GM12878 (cell line): ENCODE measurements around the gene UBL4A. TPM values are rescaled to one million over a fixed set of nuclear protein-coding genes. Genes with fewer than 3 reads are reported as not detected.

ENCODE experiments used
- ATAC-seq: fragments of 200-7000 bp; cut with Tn5 transposase; 3 replicates; pipeline ENCODE4 v1.9.1; 2020; ENCODE audit warnings: mild to moderate bottlenecking, moderate library complexity
- Bru-seq: library from RNA; stranded (reverse); fragments of 400-500 nt; gene quantifications from one replicate; lab custom pipeline; 2021; lab: Mats Ljungman, UMichigan
- BruChase-seq, 2 experiments: library from RNA; stranded (reverse); fragments of 400-500 nt; gene quantifications; one replicate each; lab custom pipeline; 2021; lab: Mats Ljungman, UMichigan
- BruUV-seq: library from RNA; stranded (reverse); fragments of 400-500 nt; replicated peaks from 2 replicates; lab custom pipeline; 2021; lab: Mats Ljungman, UMichigan
- CTCF ChIA-PET: fragments of 300-600 bp; sonication (Branson Sonifier 250); formaldehyde crosslinking; extraction: SDS; loops from one replicate; lab custom pipeline; 2021; ENCODE audit warnings: inconsistent platforms; lab: Yijun Ruan, JAX
- POLR2A ChIA-PET: fragments of 350-600 bp; formaldehyde crosslinking; extraction: SDS; loops from one replicate; lab custom pipeline; 2021; ENCODE audit warnings: inconsistent platforms; lab: Charles Lee
- RAD21 ChIA-PET: fragments of 300-600 bp; sonication (Branson Sonifier 250); formaldehyde crosslinking; loops from one replicate; lab custom pipeline; 2023; ENCODE audit warnings: antibody characterized with exemption; ENCODE audit not compliant: unreplicated experiment; lab: Charles Lee
- SMC1A ChIA-PET: fragments of 300-600 bp; sonication (Branson Sonifier 250); formaldehyde crosslinking; loops from one replicate; lab custom pipeline; 2023; ENCODE audit not compliant: unreplicated experiment, uncharacterized antibody; lab: Charles Lee
- DNase-seq: peaks from one replicate; pipeline ENCODE4 v3.0.0-alpha.2; 2011; ENCODE audit warnings: low read depth, low spot score
- FAIRE-seq: peaks from 3 replicates; lab custom pipeline; 2011; peaks lifted over from hg19 to GRCh38; lab: Jason Lieb, UNC
- H2AFZ ChIP-seq: 2 replicates; pipeline ENCODE4 v1.6.0; 2011; ENCODE audit warnings: low read depth, low read length, control low read depth; ENCODE audit not compliant: control insufficient read depth
- H3K27ac ChIP-seq: 2 replicates; pipeline ENCODE4 v1.5.1; 2011; ENCODE audit warnings: control low read depth; ENCODE audit not compliant: control insufficient read depth, insufficient read depth
- H3K27me3 ChIP-seq, 2 experiments: replicated peaks in 1 of 2; 2 replicates each; pipeline versions ENCODE4 v1.6.0 to v1.6.1; 2011; ENCODE audit warnings: low read length in 1 of 2; ENCODE audit not compliant: control insufficient read depth in 2 of 2, insufficient read depth in 2 of 2
- H3K36me3 ChIP-seq, 2 experiments: 2 replicates each; pipeline ENCODE4 v1.5.1; 2011; ENCODE audit warnings: low read length in 1 of 2; ENCODE audit not compliant: control insufficient read depth in 2 of 2, insufficient read depth in 2 of 2
- H3K4me1 ChIP-seq: 2 replicates; pipeline ENCODE4 v1.6.1; 2011; ENCODE audit warnings: mild to moderate bottlenecking, low read length, moderate library complexity, mixed read lengths; ENCODE audit not compliant: control insufficient read depth, insufficient read depth
- H3K4me2 ChIP-seq: 2 replicates; pipeline ENCODE4 v1.6.0; 2011; ENCODE audit warnings: control low read depth; ENCODE audit not compliant: control insufficient read depth, insufficient read depth
- H3K4me3 ChIP-seq: fragments of 200-600 bp; sonication (generic); 2 replicates; pipeline ENCODE4 v1.5.1; 2016
- H3K79me2 ChIP-seq: 2 replicates; pipeline ENCODE4 v1.6.0; 2011; ENCODE audit warnings: low read length; ENCODE audit not compliant: control insufficient read depth, insufficient read depth
- H3K9ac ChIP-seq: 2 replicates; pipeline ENCODE4 v1.8.0; 2011; ENCODE audit warnings: low read length, control low read depth, mixed read lengths; ENCODE audit not compliant: control insufficient read depth, insufficient read depth
- H3K9me3 ChIP-seq: replicated peaks from 3 replicates; pipeline ENCODE4 v1.5.1; 2011; ENCODE audit warnings: mild to moderate bottlenecking, low read length; ENCODE audit not compliant: control insufficient read depth, insufficient read depth
- H4K20me1 ChIP-seq: 2 replicates; pipeline ENCODE4 v1.6.0; 2011; ENCODE audit not compliant: control insufficient read depth, insufficient read depth
- ATF7 ChIP-seq: fragments of 450-650 bp; IDR thresholded peaks from 2 replicates; pipeline ENCODE4 v1.6.1; 2016; ENCODE audit warnings: low read depth, mild to moderate bottlenecking
- BHLHE40 ChIP-seq, 2 experiments: fragments of 450-650 bp in 1 of 2; IDR thresholded peaks; 2 replicates each; pipeline ENCODE4 v1.6.1; 2011 to 2017; ENCODE audit warnings: low read depth in 2 of 2, borderline replicate concordance in 1 of 2, improper control_type of control experiment in 1 of 2, low read length in 1 of 2, mild to moderate bottlenecking in 1 of 2
- BMI1 ChIP-seq: fragments of 450-650 bp; IDR thresholded peaks from 2 replicates; pipeline ENCODE4 v1.6.1; 2016; ENCODE audit warnings: mild to moderate bottlenecking, moderate library complexity, borderline replicate concordance
- CBX5 ChIP-seq: sonication (generic); IDR thresholded peaks from 2 replicates; pipeline ENCODE4 v1.6.1; 2016; ENCODE audit warnings: low read depth, moderate library complexity, mild to moderate bottlenecking, inconsistent platforms
- IRF3 ChIP-seq: fragments of 450-650 bp; IDR thresholded peaks from 2 replicates; pipeline ENCODE4 v1.6.1; 2014; ENCODE audit warnings: mild to moderate bottlenecking
- NR2F1 ChIP-seq: fragments of 450-650 bp; conservative IDR thresholded peaks from 2 replicates; pipeline ENCODE4 v1.6.1; 2017; ENCODE audit warnings: mild to moderate bottlenecking
- PAX5 ChIP-seq: IDR thresholded peaks from 2 replicates; pipeline ENCODE4 v1.6.1; 2011; ENCODE audit warnings: low read depth, low read length, borderline replicate concordance
- REST ChIP-seq: IDR thresholded peaks from 2 replicates; pipeline ENCODE4 v1.6.1; 2012; ENCODE audit warnings: mild to moderate bottlenecking, low read depth, low read length
- SIN3A ChIP-seq: IDR thresholded peaks from 2 replicates; pipeline ENCODE4 v1.6.1; 2012; ENCODE audit warnings: low read depth, low read length, improper control_type of control experiment
- SREBF1 ChIP-seq: IDR thresholded peaks from 2 replicates; pipeline ENCODE4 v1.6.1; 2012; ENCODE audit warnings: mild to moderate bottlenecking, low read length
- YY1 ChIP-seq: IDR thresholded peaks from 2 replicates; pipeline ENCODE4 v1.6.1; 2011; ENCODE audit warnings: low read depth, mild to moderate bottlenecking, low read length
- WGBS: methylation state at CpG from one replicate; pipeline ENCODE4 v1.1.6; 2016; ENCODE audit warnings: low lambda C conversion rate; ENCODE audit not compliant: insufficient replicate concordance, insufficient coverage; ENCODE audit errors: missing lambda C conversion rate; 5-methylcytosine and 5-hydroxymethylcytosine counted together
- in situ Hi-C: fragments of 300-500 bp; cut with MboI; formaldehyde crosslinking; loops from 9 replicates; pipeline ENCODE4 v1.14.3; 2018; ENCODE audit warnings: mixed read lengths
- intact Hi-C: fragments of 100-400 bp; cut with micrococcal nuclease; formaldehyde crosslinking; loops from one replicate; pipeline ENCODE4 v1.14.2; 2022; ENCODE audit not compliant: unreplicated experiment
- long read RNA-seq, 2 experiments: library from polyadenylated mRNA; unstranded; transcript quantifications; one replicate each; pipeline ENCODE4 v2.0.0, GENCODE V29; 2019 to 2020
- polyA minus RNA-seq, 3 experiments: library from RNA; depleted of rRNA, polyadenylated mRNA; stranded (reverse); fragments of >200 nt; gene quantifications; 2 replicates each; pipeline ENCODE4 v1.2.3, GENCODE V29; 2011
- polyA plus RNA-seq, 11 experiments: library from polyadenylated mRNA; depleted of rRNA in 4 of 11; unstranded in 6 of 11; stranded (reverse) in 5 of 11; fragments of >200 nt; fragmentation: Nextera tagmentation in 4 of 11; fragmentation: Illumina TruSeq in 1 of 11; extraction: Ambion mirVana in 4 of 11; extraction: Trizol in 1 of 11; gene quantifications; 1 replicate in 1 of 11; 2 replicates in 10 of 11; pipeline versions ENCODE4 v1.2.1 to v1.2.3, GENCODE V29; 2011 to 2016; ENCODE audit warnings: inconsistent platforms in 2 of 11, missing spikeins in 2 of 11, low read depth in 1 of 11
- total RNA-seq, 4 experiments: library from RNA; depleted of rRNA in 3 of 4; stranded (reverse); fragments of >200 nt in 3 of 4; fragmentation: Illumina TruSeq in 1 of 4; extraction: Trizol in 1 of 4; gene quantifications; 2 replicates each; pipeline versions ENCODE4 v1.2.1 to v1.2.3, GENCODE V29; 2013 to 2021

The UBL4A gene
- 9.6 and 12.4 TPM in 2 replicates for total RNA-seq (2013; cell fraction: nucleolus; rRNA removed)
- 44.2 and 45.6 TPM in 2 replicates for total RNA-seq (2014; rRNA removed)
- total RNA-seq (2014; rRNA removed; fragmentation: Illumina TruSeq; extraction: Trizol), result 24.7 and 26.0 TPM in 2 replicates
- total RNA-seq (2021), result 34.3 and 38.0 TPM in 2 replicates
- polyA plus RNA-seq (2011; ENCODE audit: low read depth), result 7.4 TPM
- 14.4 and 20.4 TPM in 2 replicates for polyA plus RNA-seq (2011; rRNA removed)
- polyA plus RNA-seq (2011; cell fraction: cytosol; rRNA removed), result 34.6 and 48.8 TPM in 2 replicates
- 30.8 and 32.9 TPM in 2 replicates for polyA plus RNA-seq (2011; cell fraction: nucleus; rRNA removed)
- 14.7 and 18.8 TPM in 2 replicates for polyA plus RNA-seq (2012)
- 12.2 and 30.0 TPM in 2 replicates for polyA plus RNA-seq (2014; fragmentation: Illumina TruSeq; extraction: Trizol)
- polyA plus RNA-seq (2014; fragmentation: Nextera tagmentation; extraction: Ambion mirVana), result 1 to 10 TPM; 4.2 to 7.0 TPM
- polyA plus RNA-seq (2014; rRNA removed), result 41.1 and 43.1 TPM in 2 replicates
- polyA plus RNA-seq (2016; fragmentation: Nextera tagmentation; extraction: Ambion mirVana), result 10 to 100 TPM; 49.8 to 49.9 TPM
- 14.3 and 29.7 TPM in 2 replicates for polyA minus RNA-seq (2011; rRNA and poly(A)+ RNA removed)
- polyA minus RNA-seq (2011; cell fraction: cytosol; rRNA and poly(A)+ RNA removed), result 13.2 and 16.3 TPM in 2 replicates
- 11.8 and 18.9 TPM in 2 replicates for polyA minus RNA-seq (2011; cell fraction: nucleus; rRNA and poly(A)+ RNA removed)
- percentile 63 among the genes with signal in this experiment for Bru-seq, nascent RNA
- BruChase-seq, experiment 1, labeled RNA remaining after a 6-hour chase, result percentile 67 among the genes with signal in this experiment
- BruChase-seq, experiment 2, labeled RNA remaining after a 2-hour chase, result percentile 86 among the genes with signal in this experiment
- long read RNA-seq, experiment 1, transcript UBL4A-202 (4 exons, 2,382 nt), result major isoform, 57 of 63 reads
- long read RNA-seq, experiment 1, partial matches to known transcripts, result 1 of 63 reads
- long read RNA-seq, experiment 1, other reads (novel, unspliced or antisense), result 5 of 63 reads
- long read RNA-seq, experiment 2, transcript UBL4A-202 (4 exons, 2,382 nt), result major isoform, 76 of 85 reads
- long read RNA-seq, experiment 2, partial matches to known transcripts, result 2 of 85 reads
- long read RNA-seq, experiment 2, other reads (novel, unspliced or antisense), result 6 of 85 reads

- RAD21 ChIA-PET, result interaction anchor here (0.6 to 1.5 kb wide), 4 partner anchors 8 to 40 kb away, joined by 3 to 4 read pairs (median 4); no protein-coding TSS in a partner anchor
- peaks cover 0 to 2% of the 10 kb centered on the region in 2 experiments; a peak in 2 of 4 replicates for H3K36me3 ChIP-seq
- POLR2A ChIA-PET, result interaction anchor here (0.6 to 1.5 kb wide), 7 partner anchors 8 to 43 kb away, joined by 3 to 7 read pairs (median 4); partner anchors contain the start of genes FAM50A and LAGE3
- H3K9me3 ChIP-seq, result no peaks in the 10 kb centered on the region; the same call in 2 of the 3 replicates
- ATAC-seq (peak; percentile 44), DNase-seq (no peak), FAIRE-seq (no peak)
- H3K4me2 ChIP-seq, result peak within 1 kb of the TSS; percentile 77
- peak within 1 kb of the TSS; percentile 19 for H2AFZ ChIP-seq
- H4K20me1 ChIP-seq, result no peaks in the 10 kb centered on the region
- peaks cover 21% of the 10 kb centered on the region for H3K79me2 ChIP-seq
- H3K9ac ChIP-seq, result peak within 1 kb of the TSS; percentile 75
- intact Hi-C loops (no loop called here), in situ Hi-C loops (no loop called here)
- CTCF ChIA-PET, result interaction anchor here (0.8 to 2.1 kb wide), 2 partner anchors 41 to 114 kb away, joined by 3 to 6 read pairs; no protein-coding TSS in a partner anchor
- 37% methylated on average over 30 of the region's 95 CpGs for WGBS
- peaks cover 8% of the 10 kb centered on the region; the same call in 1 of the 2 replicates for H3K4me1 ChIP-seq
- SMC1A ChIA-PET, result interaction anchor here (1.1 to 1.6 kb wide), 3 partner anchors 10 to 88 kb away, joined by 3 to 7 read pairs (median 4); partner anchors contain the start of gene RPL10
- no peaks in the 10 kb centered on the region for H3K27me3 ChIP-seq
- peak within 1 kb of the TSS; percentile 64 for H3K4me3 ChIP-seq
- H3K27ac ChIP-seq, result peak within 1 kb of the TSS; percentile 42
- no TSS peak for BruUV-seq
- 0 out of 2 replicates have a peak, but pooled peaks have one; percentile 16 for TF ChIP-seq PAX5
- TF ChIP-seq CBX5, result no peak
- no peak for TF ChIP-seq SREBF1
- TF ChIP-seq SIN3A, result no peak
- TF ChIP-seq BHLHE40 (IDR thresholded peaks at IDR 0.05; ENCODE audit: borderline replicate concordance in 1 of 2, low read depth in 2 of 2, low read length in 1 of 2), result no peak; a peak in 2 of 4 replicates
- 0 out of 2 replicates have a peak, but pooled peaks have one; percentile 9 for TF ChIP-seq YY1
- no peak for TF ChIP-seq IRF3
- TF ChIP-seq BMI1, result no peak
- no peak for TF ChIP-seq REST
- 0 out of 2 replicates have a peak, but pooled peaks have one; percentile 8 for TF ChIP-seq NR2F1
- 0 out of 2 replicates have a peak, but pooled peaks have one; percentile 13 for TF ChIP-seq ATF7
These were observed at the start of gene UBL4A for GRCh38 chrX:154486396-154487207. Gene UBL4A, minus strand, starts transcription at chrX:154486615. Its CDS starts 31 bp downstream, at chrX:154486584.
